Measurements from ENCODE around the gene FGFBP1. TPM values are rescaled to one million over a fixed set of nuclear protein-coding genes. Genes with fewer than 3 reads are reported as not detected.

Gene FGFBP1
- total RNA-seq, 1 experiment from 2014 or later: not detected

- no peak overlapping the region for H3K4me3 ChIP-seq
- H3K27me3 ChIP-seq (replicated peaks): no peaks in the 10 kb centered on the region
- peak overlapping the region; percentile 80 for H3K27ac ChIP-seq
- DNase-seq (ENCODE audit: low read depth in 1 of 2, low spot score in 2 of 2): peak; percentile 44 to 45
- no peaks in the 10 kb centered on the region for H3K36me3 ChIP-seq
- no peaks in the 10 kb centered on the region for H3K9me3 ChIP-seq (replicated peaks)
- peaks cover 15% of the 10 kb centered on the region for H3K4me1 ChIP-seq (replicated peaks)
Measured at GRCh38 chr4:15913631-15913970, 24.9 kb downstream of the FGFBP1 start.

GRCh38 chr4:15912961-15913630, 25.4 kb downstream of the FGFBP1 start:
- no peaks in the 10 kb centered on the region for H3K27me3 ChIP-seq (replicated peaks)
- H3K9me3 ChIP-seq (replicated peaks): no peaks in the 10 kb centered on the region
- H3K4me1 ChIP-seq (replicated peaks): peaks cover 15% of the 10 kb centered on the region
- no peak for DNase-seq (ENCODE audit: low read depth in 1 of 2, low spot score in 2 of 2)
- no peak overlapping the region for H3K4me3 ChIP-seq
- peak overlapping the region; percentile 80 for H3K27ac ChIP-seq
- H3K36me3 ChIP-seq: no peaks in the 10 kb centered on the region

- H3K9me3 ChIP-seq (replicated peaks): no peaks in the 10 kb centered on the region
- H3K36me3 ChIP-seq: no peaks in the 10 kb centered on the region
- H3K27ac ChIP-seq: no peak overlapping the region
- H3K27me3 ChIP-seq (replicated peaks): no peaks in the 10 kb centered on the region
- no peak overlapping the region for H3K4me3 ChIP-seq
- peaks cover 15% of the 10 kb centered on the region for H3K4me1 ChIP-seq (replicated peaks)
- DNase-seq (ENCODE audit: low read depth in 1 of 2, low spot score in 2 of 2): no peak
Measured at GRCh38 chr4:15912236-15912635, 26.3 kb downstream of the FGFBP1 start.

GRCh38 chr4:15910155-15910940, 28.2 kb downstream of the FGFBP1 start:
- Histone ChIP-seq H3K36me3 (no peaks in the 10 kb centered on the region), H3K4me1 (replicated peaks) (peaks cover 15% of the 10 kb centered on the region), H3K4me3 (no peak overlapping the region), H3K27me3 (replicated peaks) (no peaks in the 10 kb centered on the region), H3K27ac (no peak overlapping the region), H3K9me3 (replicated peaks) (no peaks in the 10 kb centered on the region)
- DNase-seq (ENCODE audit: low read depth in 1 of 2, low spot score in 2 of 2): no peak

- DNase-seq (ENCODE audit: low read depth in 1 of 2, low spot score in 2 of 2): no peak
- no peak overlapping the region for H3K4me3 ChIP-seq
- no peaks in the 10 kb centered on the region; the same call in 1 of the 2 replicates for H3K4me1 ChIP-seq (replicated peaks)
- H3K27me3 ChIP-seq (replicated peaks): no peaks in the 10 kb centered on the region
- no peaks in the 10 kb centered on the region for H3K36me3 ChIP-seq
- H3K9me3 ChIP-seq (replicated peaks): no peaks in the 10 kb centered on the region
- H3K27ac ChIP-seq: no peak overlapping the region
Measured at GRCh38 chr4:15907430-15907829, 31.1 kb downstream of the FGFBP1 start.

- Histone ChIP-seq H3K4me1 (replicated peaks) (no peaks in the 10 kb centered on the region), H3K27ac (no peak overlapping the region), H3K36me3 (no peaks in the 10 kb centered on the region), H3K4me3 (no peak overlapping the region), H3K27me3 (replicated peaks) (no peaks in the 10 kb centered on the region), H3K9me3 (replicated peaks) (no peaks in the 10 kb centered on the region)
- no peak for DNase-seq (ENCODE audit: low read depth in 1 of 2, low spot score in 2 of 2)
Measured at GRCh38 chr4:15906020-15906443, 32.5 kb downstream of the FGFBP1 start.

- Histone ChIP-seq H3K4me3 (no peak overlapping the region), H3K27ac (no peak overlapping the region), H3K27me3 (replicated peaks) (no peaks in the 10 kb centered on the region), H3K36me3 (no peaks in the 10 kb centered on the region), H3K9me3 (replicated peaks) (no peaks in the 10 kb centered on the region), H3K4me1 (replicated peaks) (no peaks in the 10 kb centered on the region)
- DNase-seq (ENCODE audit: low read depth in 1 of 2, low spot score in 2 of 2): no peak
Measured at GRCh38 chr4:15902746-15903145, 35.8 kb downstream of the FGFBP1 start.

- DNase-seq (ENCODE audit: low read depth in 1 of 2, low spot score in 2 of 2): no peak
- Histone ChIP-seq H3K9me3 (replicated peaks) (no peaks in the 10 kb centered on the region), H3K4me1 (replicated peaks) (no peaks in the 10 kb centered on the region), H3K36me3 (no peaks in the 10 kb centered on the region), H3K4me3 (no peak overlapping the region), H3K27ac (no peak overlapping the region), H3K27me3 (replicated peaks) (no peaks in the 10 kb centered on the region)
Measured at GRCh38 chr4:15901998-15902397, 36.5 kb downstream of the FGFBP1 start.

- no peaks in the 10 kb centered on the region for H3K9me3 ChIP-seq (replicated peaks)
- H3K4me3 ChIP-seq: no peak overlapping the region
- no peaks in the 10 kb centered on the region for H3K4me1 ChIP-seq (replicated peaks)
- H3K36me3 ChIP-seq: no peaks in the 10 kb centered on the region
- no peaks in the 10 kb centered on the region for H3K27me3 ChIP-seq (replicated peaks)
- H3K27ac ChIP-seq: no peak overlapping the region
- no peak for DNase-seq (ENCODE audit: low read depth in 1 of 2, low spot score in 2 of 2)
Measured at GRCh38 chr4:15901007-15901406, 37.5 kb downstream of the FGFBP1 start.

- Histone ChIP-seq H3K27me3 (replicated peaks) (no peaks in the 10 kb centered on the region), H3K27ac (no peak overlapping the region), H3K4me1 (replicated peaks) (peaks cover 3% of the 10 kb centered on the region), H3K9me3 (replicated peaks) (no peaks in the 10 kb centered on the region), H3K4me3 (no peak overlapping the region), H3K36me3 (no peaks in the 10 kb centered on the region)
- DNase-seq (ENCODE audit: low read depth in 1 of 2, low spot score in 2 of 2): no peak
Measured at GRCh38 chr4:15899511-15899910, 39.0 kb downstream of the FGFBP1 start.

- Histone ChIP-seq H3K4me1 (replicated peaks) (peaks cover 8% of the 10 kb centered on the region), H3K27me3 (replicated peaks) (no peaks in the 10 kb centered on the region), H3K9me3 (replicated peaks) (no peaks in the 10 kb centered on the region), H3K4me3 (no peak overlapping the region), H3K36me3 (no peaks in the 10 kb centered on the region), H3K27ac (no peak overlapping the region)
- DNase-seq (ENCODE audit: low read depth in 1 of 2, low spot score in 2 of 2): no peak
Measured at GRCh38 chr4:15898902-15899301, 39.6 kb downstream of the FGFBP1 start.

GRCh38 chr4:15897577-15897976, 41.0 kb downstream of the FGFBP1 start:
- Histone ChIP-seq H3K27me3 (replicated peaks) (no peaks in the 10 kb centered on the region), H3K36me3 (no peaks in the 10 kb centered on the region), H3K27ac (no peak overlapping the region), H3K9me3 (replicated peaks) (no peaks in the 10 kb centered on the region), H3K4me3 (no peak overlapping the region), H3K4me1 (replicated peaks) (peaks cover 14% of the 10 kb centered on the region)
- no peak for DNase-seq (ENCODE audit: low read depth in 1 of 2, low spot score in 2 of 2)

- Histone ChIP-seq H3K4me1 (replicated peaks) (peaks cover 14% of the 10 kb centered on the region), H3K27ac (no peak overlapping the region), H3K9me3 (replicated peaks) (no peaks in the 10 kb centered on the region), H3K36me3 (no peaks in the 10 kb centered on the region), H3K27me3 (replicated peaks) (no peaks in the 10 kb centered on the region), H3K4me3 (no peak overlapping the region)
- no peak for DNase-seq (ENCODE audit: low read depth in 1 of 2, low spot score in 2 of 2)
Measured at GRCh38 chr4:15894921-15895916, 43.3 kb downstream of the FGFBP1 start.
